ENCODE results near the gene FOSB. TPM values are rescaled to one million over a fixed set of nuclear protein-coding genes. Genes with fewer than 3 reads are reported as not detected.
A peak's percentile ranks its signal among the peaks of the same experiment; 100 is the strongest.

FOSB gene
- total RNA-seq, result 20.6 TPM

DNA sequence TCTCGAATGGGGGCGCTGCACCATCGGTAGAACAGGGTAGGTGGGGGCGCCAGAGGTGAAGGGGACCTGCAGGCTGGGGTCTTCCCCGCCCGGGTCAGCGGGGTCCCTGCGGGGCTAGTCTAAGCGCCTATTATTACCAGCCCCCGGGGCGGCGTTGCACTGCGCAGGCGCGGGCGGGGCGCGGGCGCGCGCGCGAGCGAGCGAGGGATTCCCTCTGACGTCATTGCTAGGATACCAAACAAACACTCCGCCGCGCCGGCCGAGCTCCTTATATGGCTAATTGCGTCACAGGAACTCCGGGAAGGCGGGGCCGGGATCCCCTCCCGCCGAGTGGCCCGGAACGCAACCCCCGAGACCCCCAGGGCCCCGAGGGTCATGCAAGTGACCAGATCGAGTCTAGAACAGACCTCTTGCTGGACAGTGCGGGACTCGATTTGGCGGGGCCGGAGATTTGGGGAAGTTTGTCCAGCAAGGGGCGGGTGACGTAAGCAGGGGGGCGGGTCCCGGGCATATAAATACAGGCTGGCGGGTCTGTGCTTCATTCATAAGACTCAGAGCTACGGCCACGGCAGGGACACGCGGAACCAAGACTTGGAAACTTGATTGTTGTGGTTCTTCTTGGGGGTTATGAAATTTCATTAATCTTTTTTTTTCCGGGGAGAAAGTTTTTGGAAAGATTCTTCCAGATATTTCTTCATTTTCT is at the start of gene FOSB:
TSS of gene FOSB (plus strand) at position 541 of the 703 bp plus-strand sequence. CDS start 591 bp downstream, outside the sequence.
- Histone ChIP-seq H3K36me3 (no peaks in the 10 kb centered on the region), H3K9me3 (no peaks in the 10 kb centered on the region), H3K27me3 (no peaks in the 10 kb centered on the region), H3K4me3 (peak within 1 kb of the TSS; percentile 67 to 70), H3K4me1 (peaks cover 25% of the 10 kb centered on the region), H3K27ac (peak within 1 kb of the TSS; percentile 96)
- peak in 1 of 2 donors; percentile 98 for DNase-seq (ENCODE audit: extremely low spot score in 2 of 2)
- TF ChIP-seq POLR2AphosphoS5 (IDR thresholded peaks at IDR 0.05; ENCODE audit: insufficient read depth in 1 of 2, low read depth in 1 of 2) (peak; percentile 77 to 87), POLR2A (IDR thresholded peaks at IDR 0.05) (peak in 1 of 2 donors; percentile 80)
- TF ChIP-seq, protein P1, sequence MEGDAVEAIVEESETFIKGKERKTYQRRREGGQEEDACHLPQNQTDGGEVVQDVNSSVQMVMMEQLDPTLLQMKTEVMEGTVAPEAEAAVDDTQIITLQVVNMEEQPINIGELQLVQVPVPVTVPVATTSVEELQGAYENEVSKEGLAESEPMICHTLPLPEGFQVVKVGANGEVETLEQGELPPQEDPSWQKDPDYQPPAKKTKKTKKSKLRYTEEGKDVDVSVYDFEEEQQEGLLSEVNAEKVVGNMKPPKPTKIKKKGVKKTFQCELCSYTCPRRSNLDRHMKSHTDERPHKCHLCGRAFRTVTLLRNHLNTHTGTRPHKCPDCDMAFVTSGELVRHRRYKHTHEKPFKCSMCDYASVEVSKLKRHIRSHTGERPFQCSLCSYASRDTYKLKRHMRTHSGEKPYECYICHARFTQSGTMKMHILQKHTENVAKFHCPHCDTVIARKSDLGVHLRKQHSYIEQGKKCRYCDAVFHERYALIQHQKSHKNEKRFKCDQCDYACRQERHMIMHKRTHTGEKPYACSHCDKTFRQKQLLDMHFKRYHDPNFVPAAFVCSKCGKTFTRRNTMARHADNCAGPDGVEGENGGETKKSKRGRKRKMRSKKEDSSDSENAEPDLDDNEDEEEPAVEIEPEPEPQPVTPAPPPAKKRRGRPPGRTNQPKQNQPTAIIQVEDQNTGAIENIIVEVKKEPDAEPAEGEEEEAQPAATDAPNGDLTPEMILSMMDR (IDR thresholded peaks at IDR 0.05), result no peak
- intact Hi-C loops (cut with DNase I), result no loop called here

DNA sequence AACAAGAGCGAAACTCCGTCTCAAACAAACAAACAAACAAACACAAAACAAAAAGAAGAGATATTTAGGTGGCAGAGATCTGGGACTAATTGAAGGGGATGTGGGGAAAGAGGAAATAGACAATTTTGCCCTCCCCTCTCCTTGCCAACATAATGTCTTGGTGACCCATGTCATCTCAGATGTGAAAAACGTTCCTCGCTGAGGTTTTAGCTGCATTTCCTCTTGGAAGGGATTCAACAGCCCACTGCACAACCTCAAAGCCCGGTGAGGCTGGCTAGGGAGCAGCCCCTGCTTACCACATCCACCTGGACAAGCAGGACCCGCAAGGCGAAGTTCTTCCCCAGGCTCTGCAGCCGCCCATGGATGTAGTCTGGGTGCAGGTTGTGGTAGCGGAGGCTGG is 49.0 kb upstream of the FOSB start:
- TF ChIP-seq, protein P1 (IDR thresholded peaks at IDR 0.05), result no peak
- TF ChIP-seq POLR2A (IDR thresholded peaks at IDR 0.05) (no peak), POLR2AphosphoS5 (IDR thresholded peaks at IDR 0.05; ENCODE audit: insufficient read depth in 1 of 2, low read depth in 1 of 2) (no peak)
- Histone ChIP-seq H3K36me3 (peaks cover 0 to 42% of the 10 kb centered on the region in 2 donors), H3K9me3 (no peaks in the 10 kb centered on the region), H3K27me3 (no peaks in the 10 kb centered on the region), H3K4me1 (peaks cover 10% of the 10 kb centered on the region), H3K27ac (no peak overlapping the region), H3K4me3 (no peak overlapping the region)
- intact Hi-C loops (cut with DNase I), result no loop called here
- no peak for DNase-seq (ENCODE audit: extremely low spot score in 2 of 2)

DNA sequence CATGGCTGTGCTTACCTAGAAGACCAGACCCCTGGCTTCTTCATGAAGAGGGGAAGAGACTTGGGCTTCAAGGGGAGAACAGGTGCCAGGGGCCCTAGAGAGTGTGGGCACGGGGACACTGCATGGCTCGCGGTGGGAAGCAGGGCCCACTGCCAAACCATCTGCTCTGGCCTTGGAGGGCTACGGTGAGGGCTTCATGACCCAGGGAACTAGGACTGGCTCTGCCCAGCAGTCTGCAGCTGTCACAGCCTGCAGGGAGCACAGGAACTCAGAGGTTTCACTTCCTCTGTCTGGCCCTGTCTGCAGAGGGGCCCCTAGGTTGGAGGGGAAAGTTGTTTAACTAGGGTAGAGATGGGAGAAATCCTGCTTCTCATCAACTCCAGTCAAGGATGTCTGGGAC is 48.4 kb upstream of the FOSB start:
- peaks cover 16% of the 10 kb centered on the region for H3K4me1 ChIP-seq
- no peak for DNase-seq (ENCODE audit: extremely low spot score in 2 of 2)
- H3K9me3 ChIP-seq, result no peaks in the 10 kb centered on the region
- TF ChIP-seq POLR2A (IDR thresholded peaks at IDR 0.05) (no peak), POLR2AphosphoS5 (IDR thresholded peaks at IDR 0.05; ENCODE audit: insufficient read depth in 1 of 2, low read depth in 1 of 2) (no peak)
- TF ChIP-seq, protein P1 (IDR thresholded peaks at IDR 0.05), result no peak
- intact Hi-C loops (cut with DNase I), result no loop called here
- H3K4me3 ChIP-seq, result no peak overlapping the region
- no peak overlapping the region for H3K27ac ChIP-seq
- peaks cover 0 to 36% of the 10 kb centered on the region in 2 donors for H3K36me3 ChIP-seq
- no peaks in the 10 kb centered on the region for H3K27me3 ChIP-seq

DNA sequence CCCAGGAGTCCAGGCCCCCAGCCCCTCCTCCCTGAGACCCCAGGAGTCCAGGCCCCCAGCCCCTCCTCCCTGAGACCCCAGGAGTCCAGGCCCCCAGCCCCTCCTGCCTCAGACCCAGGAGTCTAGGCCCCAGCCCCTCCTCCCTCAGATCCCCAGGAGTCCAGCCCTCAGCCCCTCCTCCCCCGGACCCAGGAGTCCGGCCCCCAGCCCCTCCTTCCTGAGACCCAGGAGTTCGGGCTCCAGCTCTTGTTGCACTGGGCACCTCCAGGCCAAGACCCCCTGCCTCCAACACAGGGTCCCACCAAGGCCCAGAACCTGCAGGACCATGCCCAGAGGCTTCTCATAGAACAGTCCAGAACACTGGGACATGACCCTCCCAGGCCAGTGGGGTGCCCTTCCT is 47.9 kb upstream of the FOSB start:
- peaks cover 19% of the 10 kb centered on the region for H3K4me1 ChIP-seq
- no peaks in the 10 kb centered on the region for H3K27me3 ChIP-seq
- TF ChIP-seq POLR2AphosphoS5 (IDR thresholded peaks at IDR 0.05; ENCODE audit: insufficient read depth in 1 of 2, low read depth in 1 of 2), result no peak
- TF ChIP-seq, protein P1 (IDR thresholded peaks at IDR 0.05), result no peak
- no peak for TF ChIP-seq POLR2A (IDR thresholded peaks at IDR 0.05)
- DNase-seq (ENCODE audit: extremely low spot score in 2 of 2), result no peak
- no peak overlapping the region for H3K27ac ChIP-seq
- intact Hi-C loops (cut with DNase I), result no loop called here
- peaks cover 0 to 31% of the 10 kb centered on the region in 2 donors for H3K36me3 ChIP-seq
- no peak overlapping the region for H3K4me3 ChIP-seq
- H3K9me3 ChIP-seq, result no peaks in the 10 kb centered on the region

DNA sequence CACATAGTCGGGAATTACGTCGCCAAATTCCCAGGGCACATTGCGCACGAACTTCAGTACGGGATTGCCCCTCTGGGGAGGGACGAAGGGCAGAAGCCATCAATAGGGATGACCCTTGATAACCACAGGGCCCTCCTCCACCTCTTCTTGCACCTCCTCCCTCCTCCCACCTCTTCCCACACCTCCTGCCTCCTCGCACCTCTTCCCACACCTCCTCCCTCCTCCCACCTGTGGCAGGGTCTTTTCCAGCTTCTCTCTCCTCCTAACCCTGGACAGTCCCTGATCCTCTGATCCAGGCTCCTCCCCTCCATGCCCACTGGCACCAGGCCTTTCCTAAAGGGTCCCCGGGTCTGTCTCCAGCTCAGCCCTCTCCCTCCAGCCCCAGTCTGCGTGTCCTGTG is 47.4 kb upstream of the FOSB start:
- Histone ChIP-seq H3K4me3 (no peak overlapping the region), H3K4me1 (peaks cover 19% of the 10 kb centered on the region)

More for the DNA sequence above, 47.4 kb upstream of the FOSB start:
- Histone ChIP-seq H3K36me3 (peaks cover 0 to 31% of the 10 kb centered on the region in 2 donors), H3K27me3 (no peaks in the 10 kb centered on the region), H3K9me3 (no peaks in the 10 kb centered on the region), H3K27ac (no peak overlapping the region)
- DNase-seq (ENCODE audit: extremely low spot score in 2 of 2), result no peak
- intact Hi-C loops (cut with DNase I), result no loop called here
- TF ChIP-seq POLR2AphosphoS5 (IDR thresholded peaks at IDR 0.05; ENCODE audit: insufficient read depth in 1 of 2, low read depth in 1 of 2), result no peak
- TF ChIP-seq, protein P1 (IDR thresholded peaks at IDR 0.05), result no peak
- no peak for TF ChIP-seq POLR2A (IDR thresholded peaks at IDR 0.05)
